ENCODE measurements around the gene VPS26B.

DNA sequence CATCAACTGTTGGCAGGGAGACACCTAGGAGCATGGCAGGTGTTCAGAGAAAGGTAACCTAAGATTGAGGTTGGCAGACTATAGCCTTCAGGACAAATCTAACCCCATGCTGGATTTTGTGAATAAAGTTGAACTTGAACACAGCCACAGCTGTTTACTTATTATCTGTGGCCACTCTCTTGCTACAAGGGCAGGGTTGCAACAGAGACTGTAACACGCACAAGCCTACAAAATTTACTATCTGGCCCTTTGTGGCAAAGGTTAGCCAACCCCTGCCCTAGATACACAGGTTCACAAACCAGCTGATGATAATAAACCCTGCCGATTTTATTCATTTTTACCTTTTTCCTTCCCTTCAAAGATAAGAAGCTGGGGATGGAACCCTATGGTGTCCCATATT, 26.2 kb downstream of the VPS26B start:
- TF ChIP-seq, protein P1, sequence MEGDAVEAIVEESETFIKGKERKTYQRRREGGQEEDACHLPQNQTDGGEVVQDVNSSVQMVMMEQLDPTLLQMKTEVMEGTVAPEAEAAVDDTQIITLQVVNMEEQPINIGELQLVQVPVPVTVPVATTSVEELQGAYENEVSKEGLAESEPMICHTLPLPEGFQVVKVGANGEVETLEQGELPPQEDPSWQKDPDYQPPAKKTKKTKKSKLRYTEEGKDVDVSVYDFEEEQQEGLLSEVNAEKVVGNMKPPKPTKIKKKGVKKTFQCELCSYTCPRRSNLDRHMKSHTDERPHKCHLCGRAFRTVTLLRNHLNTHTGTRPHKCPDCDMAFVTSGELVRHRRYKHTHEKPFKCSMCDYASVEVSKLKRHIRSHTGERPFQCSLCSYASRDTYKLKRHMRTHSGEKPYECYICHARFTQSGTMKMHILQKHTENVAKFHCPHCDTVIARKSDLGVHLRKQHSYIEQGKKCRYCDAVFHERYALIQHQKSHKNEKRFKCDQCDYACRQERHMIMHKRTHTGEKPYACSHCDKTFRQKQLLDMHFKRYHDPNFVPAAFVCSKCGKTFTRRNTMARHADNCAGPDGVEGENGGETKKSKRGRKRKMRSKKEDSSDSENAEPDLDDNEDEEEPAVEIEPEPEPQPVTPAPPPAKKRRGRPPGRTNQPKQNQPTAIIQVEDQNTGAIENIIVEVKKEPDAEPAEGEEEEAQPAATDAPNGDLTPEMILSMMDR (IDR thresholded peaks at IDR 0.05), result no peak
- TF ChIP-seq POLR2AphosphoS5 (IDR thresholded peaks at IDR 0.05) (no peak), EP300 (IDR thresholded peaks at IDR 0.05) (no peak), POLR2A (IDR thresholded peaks at IDR 0.05; ENCODE audit: low read depth) (no peak)
